Mesothelial cell of epicardium (in vitro differentiated cells): Measurements from ENCODE around the gene KLHL18. TPM values are rescaled to one million over a fixed set of nuclear protein-coding genes. Genes with fewer than 3 reads are reported as not detected.
"Not testable (repeated sequence)": the region's sequence is repeated elsewhere in the genome, so short reads cannot be mapped to it uniquely, and the experiment has no call there.

ENCODE experiments used
- DNase-seq, 2 experiments: peaks; one replicate each; pipeline ENCODE4 v3.0.0; 2021; ENCODE audit warnings: low spot score in 2 of 2; ENCODE audit not compliant: unreplicated experiment in 2 of 2
- H3K27ac Mint-ChIP-seq: 2 replicates; pipeline ENCODE4 v1.8.0; 2021; ENCODE audit warnings: mixed read lengths
- H3K27me3 Mint-ChIP-seq: 2 replicates; pipeline ENCODE4 v1.8.0; 2021; ENCODE audit warnings: low read depth, mixed read lengths
- H3K36me3 Mint-ChIP-seq: 2 replicates; pipeline ENCODE4 v1.8.0; 2021; ENCODE audit warnings: mixed read lengths
- H3K4me1 Mint-ChIP-seq: 2 replicates; pipeline ENCODE4 v1.8.0; 2021; ENCODE audit warnings: mixed read lengths
- H3K4me3 Mint-ChIP-seq: 2 replicates; pipeline ENCODE4 v1.8.0; 2021; ENCODE audit warnings: mild to moderate bottlenecking, moderate library complexity, mixed read lengths
- H3K9me3 Mint-ChIP-seq: 2 replicates; pipeline ENCODE4 v1.8.0; 2021; ENCODE audit warnings: mixed read lengths
- CTCF ChIP-seq: fragments of 200-600 bp; sonication (generic); IDR thresholded peaks from one replicate; pipeline ENCODE4 v1.5.0; 2021; ENCODE audit warnings: antibody characterized with exemption; ENCODE audit not compliant: unreplicated experiment
- total RNA-seq: library from RNA; stranded (reverse); gene quantifications from 3 replicates; pipeline ENCODE4 v1.2.1, GENCODE V29; 2021

The KLHL18 gene
- total RNA-seq, 1 donor from 2014 or later: 21.9 TPM

- H3K4me1 Mint-ChIP-seq: no peaks in the 10 kb centered on the region
- H3K27me3 Mint-ChIP-seq: no peaks in the 10 kb centered on the region
- H3K36me3 Mint-ChIP-seq: peaks cover 13% of the 10 kb centered on the region
- no peak overlapping the region for H3K4me3 Mint-ChIP-seq
- no peak overlapping the region for H3K27ac Mint-ChIP-seq
- TF ChIP-seq CTCF: no peak
- DNase-seq: no peak
- peaks cover 5% of the 10 kb centered on the region for H3K9me3 Mint-ChIP-seq
Observed at GRCh38 chr3:47347217-47347801, 64.6 kb downstream of the KLHL18 start.

- peaks cover 13% of the 10 kb centered on the region for H3K36me3 Mint-ChIP-seq
- no peak for TF ChIP-seq CTCF
- no peak for DNase-seq
- no peaks in the 10 kb centered on the region for H3K4me1 Mint-ChIP-seq
- H3K27me3 Mint-ChIP-seq: no peaks in the 10 kb centered on the region
- peaks cover 5% of the 10 kb centered on the region for H3K9me3 Mint-ChIP-seq
- H3K27ac Mint-ChIP-seq: no peak overlapping the region
- H3K4me3 Mint-ChIP-seq: no peak overlapping the region
Observed at GRCh38 chr3:47348411-47349154, 65.8 kb downstream of the KLHL18 start.

- H3K4me1 Mint-ChIP-seq: no peaks in the 10 kb centered on the region
- no peak overlapping the region for H3K27ac Mint-ChIP-seq
Observed at GRCh38 chr3:47355010-47355409, 72.3 kb downstream of the KLHL18 start.

GRCh38 chr3:47356201-47356600, 73.5 kb downstream of the KLHL18 start:
- Mint-ChIP-seq H3K4me3 (no peak overlapping the region), H3K9me3 (peaks cover 21% of the 10 kb centered on the region), H3K27ac (no peak overlapping the region), H3K4me1 (no peaks in the 10 kb centered on the region), H3K36me3 (peaks cover 3% of the 10 kb centered on the region), H3K27me3 (no peaks in the 10 kb centered on the region)
- no peak for DNase-seq
- TF ChIP-seq CTCF: no peak

More at GRCh38 chr3:47355010-47355409, 72.3 kb downstream of the KLHL18 start:
- peaks cover under 1% of the 10 kb centered on the region for H3K36me3 Mint-ChIP-seq
- H3K9me3 Mint-ChIP-seq: peaks cover 22% of the 10 kb centered on the region
- TF ChIP-seq CTCF: no peak
- H3K4me3 Mint-ChIP-seq: no peak overlapping the region
- no peak for DNase-seq
- H3K27me3 Mint-ChIP-seq: no peaks in the 10 kb centered on the region

GRCh38 chr3:47359323-47359722, 76.6 kb downstream of the KLHL18 start:
- no peak for DNase-seq
- Mint-ChIP-seq H3K36me3 (peaks cover 3% of the 10 kb centered on the region), H3K4me1 (no peaks in the 10 kb centered on the region), H3K4me3 (no peak overlapping the region), H3K27ac (no peak overlapping the region), H3K27me3 (no peaks in the 10 kb centered on the region), H3K9me3 (peaks cover 21% of the 10 kb centered on the region)
- no peak for TF ChIP-seq CTCF

GRCh38 chr3:47360110-47360517, 77.4 kb downstream of the KLHL18 start:
- H3K27ac Mint-ChIP-seq, H3K27me3 Mint-ChIP-seq, H3K4me3 Mint-ChIP-seq, DNase-seq, H3K4me1 Mint-ChIP-seq, H3K36me3 Mint-ChIP-seq: not testable (repeated sequence)
- H3K9me3 Mint-ChIP-seq: peaks cover 21% of the 10 kb centered on the region
